Measurements from ENCODE around the gene TMEM144.
"Not testable (repeated sequence)": the region's sequence is repeated elsewhere in the genome, so short reads cannot be mapped to it uniquely, and the experiment has no call there.

The TMEM144 gene

GRCh38 chr4:158192439-158193158 lies 17.7 kb upstream of the TMEM144 start:
- no peak for DNase-seq (ENCODE audit: low spot score)

GRCh38 chr4:158193171-158193749 lies 17.0 kb upstream of the TMEM144 start:
- DNase-seq (ENCODE audit: low spot score), result peak; percentile 73

GRCh38 chr4:158195297-158195696 lies 15.0 kb upstream of the TMEM144 start:
- no peak for DNase-seq (ENCODE audit: low spot score)

- DNase-seq (ENCODE audit: low spot score), result no peak
These were observed 13.0 kb upstream of the TMEM144 start for GRCh38 chr4:158197194-158197776.

GRCh38 chr4:158200214-158200613 lies 10.1 kb upstream of the TMEM144 start:
- DNase-seq (ENCODE audit: low spot score), result no peak

GRCh38 chr4:158201322-158201721 lies 9.0 kb upstream of the TMEM144 start:
- no peak for DNase-seq (ENCODE audit: low spot score)

- no peak for DNase-seq (ENCODE audit: low spot score)
These were observed 8.4 kb upstream of the TMEM144 start for GRCh38 chr4:158201876-158202275.

GRCh38 chr4:158202481-158202880 lies 7.8 kb upstream of the TMEM144 start:
- no peak for DNase-seq (ENCODE audit: low spot score)

- no peak for DNase-seq (ENCODE audit: low spot score)
These were observed 6.8 kb upstream of the TMEM144 start for GRCh38 chr4:158203436-158203835.

GRCh38 chr4:158203929-158204328 lies 6.4 kb upstream of the TMEM144 start:
- no peak for DNase-seq (ENCODE audit: low spot score)

GRCh38 chr4:158208963-158209640 lies 1.2 kb upstream of the TMEM144 start:
- peak; percentile 34 for DNase-seq (ENCODE audit: low spot score)

- no peak for DNase-seq (ENCODE audit: low spot score)
These were observed 936 bp downstream of the TMEM144 start for GRCh38 chr4:158211222-158211621.

- DNase-seq (ENCODE audit: low spot score), result no peak
These were observed 3.2 kb downstream of the TMEM144 start for GRCh38 chr4:158213466-158213865.

GRCh38 chr4:158214856-158215255 lies 4.6 kb downstream of the TMEM144 start:
- DNase-seq (ENCODE audit: low spot score), result no peak

GRCh38 chr4:158217763-158218162 lies 7.5 kb downstream of the TMEM144 start:
- DNase-seq (ENCODE audit: low spot score), result no peak

GRCh38 chr4:158219623-158220022 lies 9.3 kb downstream of the TMEM144 start:
- no peak for DNase-seq (ENCODE audit: low spot score)

GRCh38 chr4:158224318-158224717 lies 14.0 kb downstream of the TMEM144 start:
- DNase-seq (ENCODE audit: low spot score), result not testable (repeated sequence)

- not testable (repeated sequence) for DNase-seq (ENCODE audit: low spot score)
These were observed 14.7 kb downstream of the TMEM144 start for GRCh38 chr4:158224999-158225398.

- not testable (repeated sequence) for DNase-seq (ENCODE audit: low spot score)
These were observed 17.6 kb downstream of the TMEM144 start for GRCh38 chr4:158227880-158228279.

GRCh38 chr4:158228399-158228798 lies 18.1 kb downstream of the TMEM144 start:
- not testable (repeated sequence) for DNase-seq (ENCODE audit: low spot score)

- no peak for DNase-seq (ENCODE audit: low spot score)
These were observed 19.5 kb downstream of the TMEM144 start for GRCh38 chr4:158229768-158230167.

GRCh38 chr4:158234671-158235070 lies 24.4 kb downstream of the TMEM144 start:
- no peak for DNase-seq (ENCODE audit: low spot score)

All from NAMALWA (cell line).